Pancreas (tissue), 8 donors: ENCODE measurements around the gene SMARCA4. TPM values are rescaled to one million over a fixed set of nuclear protein-coding genes. Genes with fewer than 3 reads are reported as not detected.

ENCODE experiments used
- polyA plus RNA-seq, 2 donors: library from polyadenylated mRNA; stranded (reverse); fragments of 200-250 nt; gene quantifications; one replicate each; pipeline ENCODE4 v1.2.3, GENCODE V29; 2013
- total RNA-seq, 6 donors: library from RNA; stranded (reverse); fragmentation: NEBNext Ultra II Directional in 4 of 6; extraction: Animal tissue kit (Norgen Biotek cat#: 25700) in 4 of 6; gene quantifications; one replicate each; pipeline versions ENCODE4 v1.2.1 to v1.2.4, GENCODE V29; 2021 to 2023
- donor health status: healthy with polysubstance abuse.
- donor health status: DM: no; HTN: no; CAD: no; lungs with moderate emphysema.
- donor health status: DM: no; HTN: no; CAD: no.
- donor health status: Bipolar disorder and iron deficiency.
- donor health status: DM: yes; HTN: yes; CAD: no.
- donor health status: DM: no; HTN: no; CAD: no.
- donor health status: DM: no; HTN: no; CAD: no.
- donor health status: DM: yes; HTN: yes; CAD: no.

SMARCA4 gene
- total and polyA plus RNA-seq, 8 donors: 28.7 to 77.8 (median 42.9) TPM

Other genes starting within 250 kb of the SMARCA4 start
- 10 to 100 TPM; 52.5 to 94.8 (median 87.9) TPM for gene DNM2, start 243.0 kb upstream of the SMARCA4 start, total RNA-seq
- gene DNM2, start 243.0 kb upstream of the SMARCA4 start, polyA plus RNA-seq: 100 to 1,000 TPM in 1 of 2 donors, 10 to 100 TPM in 1; 88.6 to 115 TPM
- gene TMED1, start 124.8 kb upstream of the SMARCA4 start, total RNA-seq: 10 to 100 TPM; 13.6 to 22.6 (median 18.7) TPM
- 10 to 100 TPM; 19.3 to 32.3 TPM for gene TMED1, start 124.8 kb upstream of the SMARCA4 start, polyA plus RNA-seq
- under 1 TPM in 5 of 6 donors, not detected in 1; 0.47 to 1.00 (median 0.75) TPM for gene C19orf38, start 112.6 kb upstream of the SMARCA4 start, total RNA-seq
- gene C19orf38, start 112.6 kb upstream of the SMARCA4 start, polyA plus RNA-seq: under 1 TPM; 0.31 to 0.99 TPM
- 10 to 100 TPM; 13.0 to 24.7 (median 16.0) TPM for gene CARM1, start 89.5 kb upstream of the SMARCA4 start, total RNA-seq
- gene CARM1, start 89.5 kb upstream of the SMARCA4 start, polyA plus RNA-seq: 10 to 100 TPM; 16.6 to 21.1 TPM
- 10 to 100 TPM; 41.4 to 67.9 (median 47.3) TPM for gene YIPF2, start 32.4 kb upstream of the SMARCA4 start, total RNA-seq
- 10 to 100 TPM; 58.0 to 66.0 TPM for gene YIPF2, start 32.4 kb upstream of the SMARCA4 start, polyA plus RNA-seq
- gene TIMM29, start 32.2 kb upstream of the SMARCA4 start, total RNA-seq: 10 to 100 TPM in 5 of 6 donors, 1 to 10 TPM in 1; 7.9 to 11.6 (median 10.3) TPM
- gene TIMM29, start 32.2 kb upstream of the SMARCA4 start, polyA plus RNA-seq: 1 to 10 TPM; 7.8 to 9.8 TPM
- 10 to 100 TPM in 5 of 6 donors, 1 to 10 TPM in 1; 8.9 to 43.4 (median 26.5) TPM for gene LDLR, start 128.4 kb downstream of the SMARCA4 start, total RNA-seq
- gene LDLR, start 128.4 kb downstream of the SMARCA4 start, polyA plus RNA-seq: 10 to 100 TPM; 24.7 to 41.2 TPM
- 1 to 10 TPM in 1 of 6 donors, under 1 TPM in 5; 0.20 to 1.4 (median 0.55) TPM for gene SPC24, start 194.8 kb downstream of the SMARCA4 start, total RNA-seq
- under 1 TPM; 0.47 to 0.72 TPM for gene SPC24, start 194.8 kb downstream of the SMARCA4 start, polyA plus RNA-seq
- 10 to 100 TPM; 19.0 to 44.6 (median 25.5) TPM for gene KANK2, start 236.5 kb downstream of the SMARCA4 start, total RNA-seq
- gene KANK2, start 236.5 kb downstream of the SMARCA4 start, polyA plus RNA-seq: 10 to 100 TPM; 34.7 to 48.7 TPM